Mammary epithelial cell (primary cell): ENCODE results near the gene NKAP.

Experiments
- CTCF ChIP-seq, 2 donors: IDR thresholded peaks in 1 of 2; conservative IDR thresholded peaks in 1 of 2; 2 replicates each; pipeline ENCODE4 v1.5.1; 2011 to 2012; ENCODE audit warnings: inconsistent platforms in 2 of 2, low read length in 2 of 2, mild to moderate bottlenecking in 2 of 2, control low read depth in 1 of 2, low read depth in 1 of 2; ENCODE audit not compliant: insufficient read depth in 1 of 2; ENCODE audit errors: extremely low read depth in 1 of 2
- EZH2 ChIP-seq: IDR thresholded peaks from 2 replicates; pipeline ENCODE4 v1.6.1; 2012; ENCODE audit warnings: low read length, inconsistent platforms, borderline replicate concordance

- TF ChIP-seq EZH2 = no peak
- TF ChIP-seq CTCF (conservative IDR thresholded peaks at IDR 0.05 in 1 of 2, IDR thresholded peaks at IDR 0.05 in 1 of 2; ENCODE audit: extremely low read depth in 1 of 2, insufficient read depth in 1 of 2, low read depth in 1 of 2, low read length in 2 of 2) = no peak
Observed at GRCh38 chrX:119899125-119899524, 44.4 kb downstream of the NKAP start.
